Right kidney (tissue), 1 donor: ENCODE results near the gene RTN3.
A peak's percentile ranks its signal among the peaks of the same experiment; 100 is the strongest.

Experiments used
- DNase-seq: peaks from one replicate; pipeline ENCODE4 v3.0.0-alpha.2; 2016

Gene RTN3

DNA sequence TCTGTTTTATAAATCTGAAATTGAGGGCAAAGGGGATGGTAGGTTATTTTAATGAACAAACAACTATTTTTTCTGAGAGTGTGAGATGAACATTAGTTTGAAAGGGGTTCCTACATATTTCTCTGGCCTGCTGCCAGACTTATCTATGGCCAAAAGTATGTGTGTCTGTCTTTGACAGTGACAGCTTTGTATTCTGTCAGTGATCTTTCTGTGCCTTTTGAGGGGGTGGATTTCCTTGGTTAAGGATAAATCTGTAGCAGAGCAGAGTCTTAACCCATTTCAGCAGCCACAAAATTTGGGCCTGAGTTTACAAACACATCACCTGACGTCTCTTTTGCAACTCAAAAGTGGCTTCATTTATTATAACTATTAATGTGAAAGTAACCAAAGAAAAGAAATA lies 56.4 kb downstream of the RTN3 start:
- no peak for DNase-seq

- peak; percentile 29 for DNase-seq
These were observed 57.5 kb downstream of the RTN3 start for GRCh38 chr11:63738720-63739360.

GRCh38 chr11:63745304-63746170 lies 64.2 kb downstream of the RTN3 start:
- DNase-seq: no peak

DNA sequence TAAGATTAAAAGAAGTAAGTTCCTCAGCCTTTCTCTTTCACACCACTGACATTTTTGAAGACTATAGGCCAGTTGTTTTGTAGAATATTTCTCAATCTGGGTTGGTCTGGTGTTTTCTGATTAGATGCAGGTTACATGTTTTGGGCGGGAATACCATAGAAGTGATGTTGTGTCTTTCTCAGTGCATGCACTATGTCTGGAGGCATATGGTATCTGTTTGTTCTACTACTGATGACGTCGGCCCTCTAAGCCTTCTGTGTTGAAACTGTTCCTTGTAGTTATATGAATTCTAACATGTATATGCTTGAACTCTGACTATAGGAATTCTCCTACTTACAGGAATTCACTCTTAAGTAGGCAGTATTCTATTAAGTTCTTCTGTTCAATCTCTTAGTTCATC lies 65.7 kb downstream of the RTN3 start:
- DNase-seq: no peak

GRCh38 chr11:63749624-63750023 lies 68.3 kb downstream of the RTN3 start:
- DNase-seq: no peak

DNA sequence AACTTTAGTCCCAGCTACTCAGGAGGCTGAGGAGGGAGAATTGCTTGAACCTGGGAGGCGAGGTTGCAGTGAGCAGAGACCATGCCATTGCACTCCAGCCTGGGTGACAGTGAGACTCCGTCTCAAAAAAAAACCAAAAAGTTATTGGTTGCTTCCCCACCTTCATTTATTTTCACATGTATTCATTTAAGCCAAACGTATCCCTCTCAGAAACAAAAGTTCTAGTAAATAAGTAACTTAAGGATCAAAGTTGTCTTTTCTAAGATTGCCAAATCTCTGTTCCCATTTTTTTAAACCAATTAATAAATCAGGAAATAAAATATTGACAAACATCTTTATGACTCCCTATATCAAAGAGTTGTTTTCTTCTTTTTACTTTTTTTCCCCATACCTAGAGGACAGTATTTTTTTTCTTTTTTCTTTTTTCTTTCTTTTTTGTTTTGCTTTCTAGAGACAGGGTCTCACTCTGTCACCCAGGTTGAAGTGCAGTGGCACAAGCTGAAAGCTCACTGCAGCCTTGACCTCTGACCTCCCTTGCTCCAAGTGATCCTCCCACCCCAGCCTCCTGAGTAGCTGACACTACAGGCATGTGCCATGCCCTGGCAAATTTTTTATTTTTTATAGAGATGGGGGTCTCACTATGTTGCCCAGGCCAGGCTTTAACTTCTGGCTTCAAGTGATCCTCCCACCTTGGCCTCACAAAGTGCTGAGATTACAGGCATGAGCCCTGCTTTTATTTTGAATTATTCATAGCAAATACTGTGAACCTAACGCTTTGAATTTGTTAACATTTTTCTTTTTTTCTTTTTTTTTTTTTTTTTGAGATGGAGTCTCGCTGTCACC lies 75.8 kb downstream of the RTN3 start:
- no peak for DNase-seq

DNA sequence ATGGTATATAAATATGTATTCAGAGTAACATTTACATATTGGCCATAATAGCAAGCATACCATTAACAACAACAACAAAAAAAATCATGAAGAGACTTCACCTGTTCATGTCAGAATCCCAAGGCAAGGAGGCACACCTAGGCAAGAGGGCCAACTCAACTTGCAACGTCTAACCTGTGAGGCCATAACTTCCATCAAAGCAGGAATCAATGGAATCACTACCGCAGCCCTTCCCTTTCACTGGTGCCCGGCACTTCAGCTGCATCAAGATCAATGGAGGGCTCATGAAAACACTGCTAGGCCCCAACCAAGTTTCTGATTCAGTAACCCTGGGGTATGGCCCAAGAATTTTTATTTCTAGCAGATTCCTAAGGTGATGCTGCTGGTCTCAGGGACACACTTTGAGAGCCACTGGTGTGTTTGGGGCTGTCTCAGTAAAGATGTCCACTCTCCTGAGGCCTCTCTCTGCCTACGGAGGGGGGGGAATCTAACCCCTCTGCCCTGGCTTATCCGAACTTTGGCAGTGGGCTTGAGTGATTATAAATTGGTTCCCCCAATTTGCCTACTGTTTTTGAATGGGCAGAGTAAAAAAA lies 79.3 kb downstream of the RTN3 start:
- DNase-seq: no peak

- no peak for DNase-seq
These were observed 79.9 kb downstream of the RTN3 start for GRCh38 chr11:63761188-63761587.

GRCh38 chr11:63761931-63762653 lies 80.8 kb downstream of the RTN3 start:
- no peak for DNase-seq

GRCh38 chr11:63762654-63763495 lies 81.6 kb downstream of the RTN3 start:
- peak; percentile 81 for DNase-seq

DNA sequence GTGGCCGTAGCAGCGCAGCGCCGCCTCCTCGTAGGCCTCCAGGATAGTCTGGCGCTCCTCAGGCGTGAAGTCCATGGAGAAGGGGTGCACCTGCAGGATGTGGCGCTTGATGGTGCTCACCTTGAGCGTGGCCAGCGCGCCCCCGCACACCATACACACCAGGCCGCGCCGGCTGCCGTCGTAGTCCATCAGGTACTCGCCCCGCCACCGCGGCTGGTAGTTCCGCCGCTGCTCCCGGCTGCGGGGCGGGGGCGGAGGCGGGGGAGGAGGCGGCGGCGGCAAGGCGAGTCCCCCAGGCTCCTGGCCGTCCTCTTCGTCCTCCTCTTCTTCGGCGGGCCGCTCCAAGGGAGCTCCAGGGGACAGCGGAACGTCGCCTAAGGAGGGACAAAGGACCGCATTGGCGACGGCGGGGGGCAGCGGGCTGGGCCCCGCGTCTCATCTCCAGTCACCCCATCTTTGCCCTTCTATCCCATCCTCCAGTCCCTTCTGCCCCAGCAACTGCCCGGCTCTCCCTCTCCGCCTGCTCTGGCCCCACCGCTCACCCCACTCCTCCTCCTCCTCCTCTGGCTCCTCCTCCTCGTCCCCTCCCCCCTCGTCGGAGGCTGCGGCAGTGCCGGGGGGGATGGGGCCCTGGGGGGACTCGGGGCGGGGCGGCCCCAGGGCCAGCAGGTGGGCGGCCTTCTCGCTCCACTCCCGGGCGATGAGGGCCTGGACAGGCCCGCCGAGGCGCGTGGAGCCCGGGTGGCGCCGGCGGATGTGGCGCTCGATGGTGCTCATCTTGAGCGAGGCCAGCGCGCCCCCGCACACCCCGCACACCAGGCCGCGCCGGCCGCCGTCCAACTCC lies 82.4 kb downstream of the RTN3 start:
- DNase-seq: peak; percentile 76

DNA sequence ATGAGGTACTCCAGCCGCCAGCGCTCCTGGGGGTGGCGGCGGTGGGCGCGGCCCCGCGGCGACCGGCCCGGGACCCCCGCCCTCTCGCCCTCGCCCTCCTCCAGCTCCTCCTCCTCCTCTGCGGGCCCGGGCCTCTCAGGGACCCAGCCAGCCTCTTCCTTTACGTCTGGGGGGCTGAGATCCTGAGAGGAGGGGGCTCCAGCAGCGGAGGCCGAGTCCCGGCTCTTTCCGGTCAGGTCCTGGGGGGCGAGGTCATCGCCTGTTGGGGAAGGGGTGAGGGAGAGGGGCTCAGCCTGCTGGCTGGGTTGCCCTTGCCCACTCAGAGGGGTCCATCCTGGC lies 83.0 kb downstream of the RTN3 start:
- no peak for DNase-seq

GRCh38 chr11:63764679-63765647 lies 83.7 kb downstream of the RTN3 start:
- DNase-seq: peak; percentile 66

- no peak for DNase-seq
These were observed 84.5 kb downstream of the RTN3 start for GRCh38 chr11:63765688-63766241.

GRCh38 chr11:63766531-63767235 lies 85.4 kb downstream of the RTN3 start:
- no peak for DNase-seq

GRCh38 chr11:63767267-63767564 lies 85.9 kb downstream of the RTN3 start:
- no peak for DNase-seq

GRCh38 chr11:63767565-63768236 lies 86.4 kb downstream of the RTN3 start:
- peak; percentile 86 for DNase-seq
